G401 (cell line): ENCODE results near the gene SELENOH. TPM values are rescaled to one million over a fixed set of nuclear protein-coding genes. Genes with fewer than 3 reads are reported as not detected.
"Not testable (repeated sequence)": the region's sequence is repeated elsewhere in the genome, so short reads cannot be mapped to it uniquely, and the experiment has no call there.

Experiments
- DNase-seq: peaks from one replicate; pipeline ENCODE4 v3.0.0-alpha.2; 2015; ENCODE audit warnings: low spot score
- in situ Hi-C: cut with HindIII; loops from 2 replicates; pipeline ENCODE4 v1.10.0; 2016; ENCODE audit warnings: low sequenced_read_pairs, mixed read lengths
- total RNA-seq: library from RNA; depleted of rRNA; stranded (reverse); fragments of >200 nt; shearing (Covaris generic); gene quantifications from 2 replicates; pipeline ENCODE4 v1.2.3, GENCODE V29; 2014; rRNA removed

Gene SELENOH, protein sequence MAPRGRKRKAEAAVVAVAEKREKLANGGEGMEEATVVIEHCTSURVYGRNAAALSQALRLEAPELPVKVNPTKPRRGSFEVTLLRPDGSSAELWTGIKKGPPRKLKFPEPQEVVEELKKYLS
- 184 and 229 TPM in 2 replicates for total RNA-seq

DNA sequence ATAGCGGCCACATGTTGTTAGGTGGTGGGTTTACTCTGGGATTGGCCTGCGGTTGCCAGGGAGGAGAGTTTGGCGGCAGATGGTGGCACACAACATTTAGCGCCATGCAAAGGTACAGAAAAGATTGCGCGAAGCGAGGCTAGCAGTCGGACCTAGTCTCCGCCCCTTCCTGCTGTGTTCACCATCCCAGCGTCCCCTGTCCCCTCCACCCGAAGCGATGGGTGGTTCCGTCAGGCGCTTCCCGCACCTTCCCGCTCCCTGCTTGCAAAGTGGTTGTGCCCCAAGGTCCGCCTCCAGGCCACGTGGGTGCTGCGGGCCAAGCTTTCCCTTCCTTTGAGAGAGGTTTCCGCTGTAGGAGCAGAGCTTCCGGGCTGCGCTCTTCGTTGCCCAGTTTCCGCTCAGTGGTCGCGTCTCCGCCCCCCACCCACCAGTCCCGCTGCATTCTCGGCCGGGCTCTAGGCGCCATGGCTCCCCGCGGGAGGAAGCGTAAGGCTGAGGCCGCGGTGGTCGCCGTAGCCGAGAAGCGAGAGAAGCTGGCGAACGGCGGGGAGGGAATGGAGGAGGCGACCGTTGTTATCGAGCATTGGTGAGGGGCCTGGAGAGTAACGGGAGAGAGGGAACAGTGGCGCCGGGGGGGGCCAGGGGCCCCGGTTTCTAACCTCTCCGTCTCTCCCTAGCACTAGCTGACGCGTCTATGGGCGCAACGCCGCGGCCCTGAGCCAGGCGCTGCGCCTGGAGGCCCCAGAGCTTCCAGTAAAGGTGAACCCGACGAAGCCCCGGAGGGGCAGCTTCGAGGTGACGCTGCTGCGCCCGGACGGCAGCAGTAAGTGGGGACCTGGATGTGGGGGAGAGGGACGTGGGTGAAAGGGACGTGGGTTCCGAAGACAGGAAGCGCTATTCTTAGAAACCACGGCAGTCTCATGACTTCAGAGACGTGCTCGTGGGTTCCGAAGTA lies at the start of gene SELENOH:
TSS of gene SELENOH (plus strand) at position 360 of the 955 bp plus-strand sequence. CDS start at position 465, 105 bp downstream.
- peak; percentile 98 for DNase-seq
- in situ Hi-C loops: no loop called here

DNA sequence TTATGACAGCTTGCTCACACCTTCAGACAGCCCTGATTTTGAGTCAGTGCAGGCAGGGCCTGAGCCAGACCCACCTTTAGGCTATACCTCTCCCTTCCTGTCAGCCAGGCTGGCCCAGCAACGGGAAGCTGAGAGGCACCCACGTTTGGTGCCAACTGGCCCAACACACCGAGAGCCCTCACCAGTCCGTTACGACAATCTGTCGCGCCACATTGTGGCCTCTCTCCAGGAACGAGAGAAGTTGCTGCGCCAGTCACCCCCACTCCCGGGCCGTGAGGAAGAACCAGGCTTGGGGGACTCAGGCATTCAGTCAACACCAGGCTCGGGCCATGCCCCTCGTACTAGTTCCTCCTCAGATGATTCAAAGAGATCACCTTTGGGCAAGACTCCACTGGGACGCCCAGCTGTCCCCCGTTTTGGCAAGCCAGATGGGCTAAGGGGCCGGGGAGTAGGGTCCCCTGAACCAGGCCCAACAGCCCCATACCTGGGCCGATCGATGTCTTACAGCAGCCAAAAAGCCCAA lies 42.4 kb upstream of the SELENOH start:
- peak; percentile 34 for DNase-seq
- in situ Hi-C loops: no loop called here

DNA sequence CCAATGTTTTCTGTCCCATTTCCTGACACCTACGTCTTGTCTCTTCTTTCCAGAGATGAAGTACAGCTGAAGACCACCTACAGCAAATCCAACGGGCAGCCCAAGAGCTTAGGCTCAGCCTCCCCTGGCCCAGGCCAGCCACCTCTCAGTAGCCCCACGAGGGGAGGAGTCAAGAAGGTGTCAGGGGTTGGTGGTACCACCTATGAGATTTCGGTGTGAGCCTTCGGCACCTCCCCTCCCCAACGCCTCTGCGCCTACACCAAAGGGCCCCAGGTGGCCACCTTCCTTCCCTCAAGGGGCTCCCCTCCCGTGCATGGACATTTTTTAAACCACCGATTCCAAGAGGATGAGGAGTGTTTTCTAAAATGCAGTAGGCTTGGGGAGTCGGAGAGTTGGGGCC lies 41.5 kb upstream of the SELENOH start:
- in situ Hi-C loops: no loop called here
- no peak for DNase-seq

DNA sequence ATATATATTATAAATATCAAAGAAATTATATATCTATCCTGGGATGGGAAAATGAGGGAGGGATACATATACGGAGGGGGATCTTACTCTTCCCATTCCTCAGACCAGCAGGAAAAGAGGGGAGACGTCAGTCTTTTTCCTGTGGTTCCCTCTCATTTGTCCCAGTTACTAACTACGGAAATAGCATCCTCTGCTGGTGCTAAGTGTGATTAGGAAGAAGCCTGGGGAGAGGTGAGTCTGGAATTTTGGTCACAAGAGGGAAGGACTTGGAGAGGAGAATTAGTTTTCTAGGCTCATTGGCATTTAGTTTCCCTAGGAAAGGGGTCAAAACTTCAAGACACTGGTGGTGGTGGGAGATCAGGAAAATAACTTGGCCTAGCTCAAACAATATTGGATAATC lies 40.9 kb upstream of the SELENOH start:
- DNase-seq: no peak
- in situ Hi-C loops: no loop called here

DNA sequence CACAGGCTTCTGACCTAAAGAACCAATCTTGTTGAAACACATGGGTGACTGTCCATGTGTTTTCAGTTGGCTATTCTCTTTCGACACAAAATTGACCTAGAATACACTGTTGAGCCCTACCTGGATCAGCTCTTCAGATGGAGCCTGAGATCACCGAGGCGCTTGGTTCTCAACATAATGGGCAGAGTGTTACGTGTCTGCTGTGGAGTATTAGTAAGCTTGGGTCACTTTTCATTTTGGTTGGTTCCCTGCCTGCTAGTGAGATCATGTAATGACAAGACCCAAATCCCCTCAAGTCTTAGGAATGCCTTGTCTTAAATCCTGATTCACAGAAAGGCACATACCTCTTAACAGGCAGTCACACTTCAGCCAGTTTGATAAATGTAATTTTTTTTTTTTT lies 38.0 kb upstream of the SELENOH start:
- no peak for DNase-seq
- in situ Hi-C loops: no loop called here

DNA sequence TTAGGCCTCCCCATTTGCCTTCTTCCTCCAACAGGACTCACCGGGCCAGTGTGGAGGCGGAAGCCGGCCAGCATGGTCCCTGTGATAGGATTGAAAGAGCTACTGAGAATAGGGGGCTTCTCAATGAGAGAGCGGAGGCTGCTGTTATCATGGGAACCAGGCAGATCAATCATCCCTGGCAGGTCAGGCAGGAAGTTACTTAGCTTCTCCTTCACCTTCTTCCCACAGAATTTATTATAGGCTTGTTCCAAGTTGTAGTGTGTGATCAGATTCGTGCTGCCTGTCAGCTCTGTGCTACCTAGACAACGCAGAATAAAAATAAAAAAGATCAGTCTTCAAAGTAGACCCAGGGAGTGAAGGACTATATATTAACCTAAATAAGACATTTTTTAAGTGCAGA lies 36.4 kb upstream of the SELENOH start:
- DNase-seq: no peak
- in situ Hi-C loops: no loop called here

DNA sequence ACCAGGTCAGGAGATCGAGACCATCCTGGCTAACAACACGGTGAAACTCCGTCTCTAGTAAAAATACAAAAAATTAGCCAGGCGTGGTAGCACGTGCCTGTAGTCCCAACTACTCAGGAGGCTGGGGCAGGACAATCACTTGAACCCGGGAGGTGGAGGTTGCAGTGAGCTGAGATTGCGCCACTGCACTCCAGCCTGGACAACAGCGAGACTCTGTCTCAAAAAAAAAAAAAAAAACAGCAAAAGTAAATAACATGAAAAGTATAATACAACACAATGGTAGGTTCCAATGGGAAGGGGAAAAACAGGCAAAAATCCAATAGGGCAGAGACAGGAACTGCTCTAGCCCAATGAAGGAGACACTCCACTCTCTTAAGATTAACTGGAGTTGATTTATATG lies 35.9 kb upstream of the SELENOH start:
- in situ Hi-C loops, DNase-seq: not testable (repeated sequence)

DNA sequence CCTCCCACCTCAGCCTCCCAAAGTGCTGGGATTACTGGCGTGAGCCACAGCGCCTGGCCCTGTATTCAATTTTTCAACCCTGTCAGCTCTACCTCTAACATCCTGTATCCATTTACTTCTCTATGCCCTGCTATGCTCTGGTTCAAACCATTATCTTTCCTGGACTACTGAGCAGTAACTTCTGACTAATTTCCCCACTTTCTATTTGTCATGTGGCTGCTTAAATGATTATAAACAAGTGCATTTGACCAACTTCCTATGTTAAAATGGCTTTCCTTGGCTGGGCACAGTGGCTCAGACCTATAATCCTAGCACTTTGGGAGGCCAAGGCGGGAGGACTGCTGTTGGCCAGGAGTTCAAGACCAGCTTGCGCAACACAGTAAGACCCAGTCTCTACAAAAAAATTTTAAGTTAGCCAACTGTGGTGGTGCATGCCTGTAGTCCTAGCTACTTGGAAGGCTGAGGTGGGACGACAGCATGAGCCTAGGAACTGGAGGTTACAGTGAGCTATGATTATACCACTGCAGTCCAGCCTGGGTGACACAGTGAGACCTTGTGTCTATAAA lies 31.4 kb upstream of the SELENOH start:
- in situ Hi-C loops: no loop called here
- no peak for DNase-seq

DNA sequence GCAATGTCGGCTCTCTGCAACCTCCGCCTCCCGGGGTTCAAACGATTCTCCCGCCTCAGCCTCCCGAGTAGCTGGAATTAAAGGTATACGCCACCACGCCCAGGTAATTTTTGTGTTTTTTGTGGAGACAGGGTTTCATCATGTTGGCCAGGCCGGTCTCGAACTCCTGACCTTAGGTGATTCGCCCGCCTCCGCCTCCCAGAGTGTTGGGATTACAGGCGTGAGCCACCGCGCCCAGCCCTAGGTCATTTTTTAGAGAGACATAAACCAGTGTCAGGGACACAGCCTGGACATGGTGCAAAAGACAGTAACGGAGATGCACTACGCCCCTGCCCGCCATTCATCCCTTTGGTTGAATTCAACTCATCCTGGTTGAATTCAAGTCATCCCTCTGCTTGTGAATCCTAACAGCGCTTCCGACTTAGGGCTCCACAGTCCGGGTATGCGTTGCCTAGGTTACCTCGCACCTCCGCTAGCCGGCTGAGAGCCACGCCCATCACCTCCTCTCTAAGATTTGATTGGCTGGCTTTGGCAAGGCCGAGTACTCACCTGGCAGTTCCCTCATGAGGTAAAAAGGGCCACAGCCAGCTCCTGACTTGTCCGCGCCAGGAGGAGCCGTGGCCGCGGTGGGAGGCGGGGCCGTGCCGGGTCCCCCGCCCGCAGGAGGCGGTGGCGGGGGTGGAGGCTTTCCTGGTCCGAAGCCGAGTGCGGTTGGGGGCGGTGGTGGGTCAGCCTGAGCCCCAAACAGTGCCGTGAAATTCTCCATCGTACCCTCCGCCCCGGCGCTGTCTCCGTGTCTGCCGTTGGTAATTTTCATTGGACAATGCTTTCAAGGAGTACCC lies 29.7 kb upstream of the SELENOH start, which contains the start of gene MED19:
TSS of gene MED19 (minus strand) at position 802 of the 842 bp plus-strand sequence. CDS start at position 766, 36 bp downstream.
- in situ Hi-C loops: no loop called here
- DNase-seq: peak; percentile 91

DNA sequence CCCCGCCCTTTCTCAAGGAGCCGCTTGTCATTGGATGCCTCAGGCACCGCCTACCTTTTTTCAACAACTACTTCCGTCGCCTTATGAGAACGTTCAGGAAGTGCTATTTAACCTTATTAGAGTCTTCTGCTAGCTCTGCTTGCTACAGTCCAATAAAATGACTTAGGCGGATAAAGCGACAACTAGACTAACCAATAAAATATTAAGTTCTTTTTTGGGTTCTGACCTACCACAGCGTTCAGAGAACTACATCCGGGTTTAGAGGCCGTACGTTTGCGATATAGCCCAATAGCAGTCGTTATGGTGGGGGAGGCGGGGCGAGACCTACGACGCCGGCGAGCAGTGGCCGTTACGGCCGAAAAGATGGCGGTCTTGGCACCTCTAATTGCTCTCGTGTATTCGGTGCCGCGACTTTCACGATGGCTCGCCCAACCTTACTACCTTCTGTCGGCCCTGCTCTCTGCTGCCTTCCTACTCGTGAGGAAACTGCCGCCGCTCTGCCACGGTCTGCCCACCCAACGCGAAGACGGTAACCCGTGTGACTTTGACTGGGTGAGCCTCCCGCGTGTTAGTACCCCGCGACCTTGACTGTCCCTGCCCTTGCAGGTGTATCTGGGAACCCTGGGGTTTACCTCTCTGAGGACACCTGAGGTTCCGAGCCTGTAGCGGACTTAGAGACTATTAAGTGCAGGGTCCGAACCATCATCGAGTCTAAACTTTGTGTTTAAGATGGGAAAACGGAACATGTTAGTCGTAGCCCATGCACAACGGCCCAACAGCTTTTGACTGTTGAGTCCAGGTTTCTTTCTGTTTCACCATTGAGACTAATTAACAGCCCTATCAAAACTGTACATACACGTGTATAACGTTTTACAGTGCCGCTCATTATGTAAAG lies 28.8 kb upstream of the SELENOH start, which contains the start of gene TMX2:
TSS of gene TMX2 (plus strand) at position 338 of the 895 bp plus-strand sequence. CDS start at position 364, 26 bp downstream.
- in situ Hi-C loops: no loop called here
- peak; percentile 100 for DNase-seq

DNA sequence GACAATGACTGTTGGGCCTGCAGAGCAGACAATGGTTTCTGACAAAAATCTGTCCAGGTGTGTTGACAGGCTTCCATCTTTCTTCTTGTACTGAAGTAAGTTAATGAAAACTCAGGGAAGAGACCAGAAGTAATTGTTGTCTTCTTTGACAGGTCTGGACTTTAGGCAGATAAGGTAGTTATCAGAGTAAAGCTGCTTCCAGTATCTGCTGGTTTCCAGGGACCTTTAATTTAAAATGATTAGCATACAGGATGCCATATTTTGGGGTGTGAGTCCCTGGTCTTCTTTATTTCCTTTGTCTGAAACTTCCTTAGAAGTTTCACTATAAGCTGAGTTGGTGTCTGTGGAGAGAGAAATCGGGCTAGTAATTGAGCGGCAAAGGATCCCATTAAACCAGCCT lies 27.5 kb upstream of the SELENOH start:
- no peak for DNase-seq

DNA sequence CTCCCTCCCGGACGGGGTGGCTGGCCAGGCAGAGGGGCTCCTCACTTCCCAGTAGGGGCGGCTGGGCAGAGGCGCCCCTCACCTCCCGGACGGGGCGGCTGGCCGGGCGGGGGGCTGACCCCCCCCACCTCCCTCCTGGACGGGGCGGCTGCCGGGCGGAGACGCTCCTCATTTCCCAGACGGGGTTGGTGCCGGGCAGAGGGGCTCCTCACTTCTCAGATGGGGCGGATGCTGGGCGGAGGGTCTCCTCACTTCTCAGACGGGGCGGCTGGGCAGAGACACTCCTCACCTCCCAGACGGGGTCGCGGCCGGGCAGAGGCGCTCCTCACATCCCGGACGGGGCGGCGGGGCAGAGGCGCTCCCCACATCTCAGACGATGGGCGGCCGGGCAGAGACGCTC lies 24.6 kb upstream of the SELENOH start:
- DNase-seq, in situ Hi-C loops: not testable (repeated sequence)

More for the DNA sequence above, 27.5 kb upstream of the SELENOH start:
- in situ Hi-C loops: no loop called here

DNA sequence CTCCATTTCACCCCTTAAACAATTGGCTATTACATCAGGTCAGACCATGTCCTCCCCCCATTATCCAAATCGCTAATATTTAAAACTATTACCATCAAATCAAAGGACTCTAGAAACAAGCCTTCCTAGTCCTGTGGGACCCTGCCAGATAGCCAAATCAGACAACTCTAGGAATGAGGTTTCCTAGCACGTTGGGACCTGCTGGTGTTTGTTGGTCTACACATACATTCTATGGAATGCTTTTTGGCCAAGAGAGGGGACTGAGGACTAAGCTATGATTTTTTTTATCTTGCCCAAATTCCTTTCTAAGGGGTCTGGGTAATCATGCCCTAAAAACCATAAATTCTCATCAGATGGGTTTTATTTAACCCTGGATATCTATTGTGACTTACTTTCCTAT lies 14.1 kb upstream of the SELENOH start:
- in situ Hi-C loops: no loop called here
- DNase-seq: no peak

DNA sequence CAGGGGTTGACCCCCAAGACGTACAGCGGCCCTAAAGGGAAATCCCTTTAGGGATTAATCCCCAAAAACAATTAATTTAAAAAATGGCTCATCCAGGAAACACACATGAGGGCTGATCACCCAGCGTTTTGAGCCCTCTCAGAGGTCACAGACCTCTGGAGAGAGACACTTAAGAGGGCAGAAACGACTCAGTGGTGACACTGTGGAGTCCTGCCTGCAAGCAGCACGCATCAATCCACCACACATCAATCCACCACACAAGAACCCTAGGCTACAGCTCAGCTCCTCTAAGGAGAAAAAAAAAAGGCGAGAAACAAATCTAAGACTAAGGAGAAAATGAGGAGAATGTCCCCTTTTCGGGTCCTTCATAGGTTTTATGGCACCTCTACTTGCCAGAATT lies 12.5 kb upstream of the SELENOH start:
- in situ Hi-C loops: no loop called here
- DNase-seq: no peak

DNA sequence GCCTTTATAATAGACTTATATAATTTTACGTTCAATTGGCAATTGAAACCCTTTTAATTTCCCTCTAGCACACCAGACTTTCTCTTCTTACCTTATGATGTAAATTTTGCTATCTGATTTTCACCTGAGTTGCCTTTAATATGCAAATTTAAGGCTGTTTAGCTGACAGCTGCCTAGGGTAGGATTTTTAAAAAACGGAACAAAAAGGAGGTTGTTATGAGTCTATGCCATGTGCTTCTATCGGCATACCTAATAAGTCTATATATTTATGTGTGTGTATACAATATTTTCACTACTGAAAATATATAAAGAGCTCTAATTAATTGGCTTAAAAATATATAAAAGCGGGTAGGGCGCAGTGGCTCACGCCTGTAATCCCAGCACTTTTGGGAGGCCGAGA lies 11.8 kb upstream of the SELENOH start:
- in situ Hi-C loops: no loop called here
- no peak for DNase-seq

DNA sequence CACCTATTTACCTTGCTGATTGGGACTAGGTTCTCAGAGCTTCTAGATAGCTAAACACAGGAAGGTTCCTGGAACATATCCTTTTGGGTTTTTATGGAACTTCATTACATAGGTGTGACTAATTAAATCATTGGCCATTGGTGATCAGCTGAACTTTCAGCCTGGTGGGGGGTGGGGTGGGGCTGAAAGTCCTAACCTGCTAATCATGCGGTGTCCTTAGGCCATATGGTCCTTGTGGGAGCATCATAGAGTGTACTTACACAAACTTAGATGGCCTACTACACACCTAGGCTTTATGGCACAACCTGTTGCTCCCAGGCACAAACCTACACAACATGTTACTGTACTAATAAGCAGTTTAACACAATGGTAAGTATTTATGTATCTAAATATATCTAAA lies 8.6 kb upstream of the SELENOH start:
- no peak for DNase-seq
- in situ Hi-C loops: no loop called here

DNA sequence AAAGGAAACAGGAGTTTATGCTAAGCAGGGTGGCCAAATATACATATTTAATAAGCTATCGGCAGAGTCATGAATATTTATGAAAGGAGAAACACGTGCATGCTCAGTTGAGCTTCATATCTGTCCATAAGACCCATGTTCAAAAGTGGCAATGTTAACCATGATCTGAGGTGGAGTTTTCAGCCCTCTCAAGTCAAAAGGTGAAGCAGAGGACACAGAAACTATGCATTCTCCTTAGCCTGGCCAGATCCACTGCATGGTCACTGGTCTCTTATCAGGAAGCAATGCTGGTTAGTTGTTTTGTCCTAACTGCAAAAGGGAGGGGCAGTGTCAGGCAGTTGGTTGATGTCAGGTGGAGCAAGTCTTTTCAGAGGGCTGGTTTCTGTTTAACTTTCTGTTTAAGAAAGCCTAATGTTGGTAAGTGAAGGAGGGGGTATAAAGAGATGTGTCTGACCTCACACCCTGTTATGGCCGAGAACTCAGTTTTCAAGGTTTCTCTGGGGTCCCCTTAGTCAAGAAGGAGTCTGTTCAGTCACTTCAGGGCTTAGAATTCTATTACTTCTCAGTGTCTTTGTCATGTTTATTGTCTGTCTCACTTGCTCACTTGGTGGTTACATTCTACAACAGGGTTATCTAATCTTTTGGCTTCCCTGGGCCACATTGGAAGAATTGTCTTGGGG lies 5.5 kb upstream of the SELENOH start:
- in situ Hi-C loops: no loop called here
- DNase-seq: no peak

DNA sequence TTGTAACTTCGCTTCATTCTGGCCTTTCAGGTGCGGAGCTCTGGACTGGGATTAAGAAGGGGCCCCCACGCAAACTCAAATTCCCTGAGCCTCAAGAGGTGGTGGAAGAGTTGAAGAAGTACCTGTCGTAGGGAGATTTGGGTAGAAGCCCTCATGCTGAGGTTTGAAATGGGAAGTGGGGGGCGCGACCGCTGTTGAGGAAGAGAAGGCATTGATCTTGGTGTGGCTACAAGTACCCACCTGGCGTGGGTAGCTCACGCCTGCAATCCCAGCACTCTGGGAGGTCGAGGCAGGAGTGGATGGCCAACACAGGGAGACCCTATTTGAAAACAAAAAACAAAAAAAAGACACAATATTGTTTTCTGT lies 779 bp downstream of the SELENOH start:
- in situ Hi-C loops: no loop called here

More for the DNA sequence above, 779 bp downstream of the SELENOH start:
- DNase-seq: no peak
